Memory B cell (primary cell): ENCODE measurements around the gene SREK1IP1.
A peak's percentile ranks its signal among the peaks of the same experiment; 100 is the strongest.
"Not testable (repeated sequence)": the region's sequence is repeated elsewhere in the genome, so short reads cannot be mapped to it uniquely, and the experiment has no call there.

ENCODE experiments used
- ATAC-seq: fragments of 150-1000 bp; cut with Tn5 transposase; 2 replicates; pipeline ENCODE4 v1.10.0; 2021; ENCODE audit warnings: low read depth, mild to moderate bottlenecking, moderate library complexity
- DNase-seq, 2 donors: peaks; one replicate each; pipeline ENCODE4 v3.0.0; 2022; ENCODE audit warnings: low spot score in 2 of 2
- H3K27ac Mint-ChIP-seq: one replicate; pipeline ENCODE4 v1.8.0; 2022; ENCODE audit warnings: mild to moderate bottlenecking, moderate library complexity, mixed read lengths
- H3K27me3 Mint-ChIP-seq: one replicate; pipeline ENCODE4 v1.8.0; 2022; ENCODE audit warnings: mixed read lengths
- H3K36me3 Mint-ChIP-seq: one replicate; pipeline ENCODE4 v1.8.0; 2022; ENCODE audit warnings: mild to moderate bottlenecking, mixed read lengths
- H3K4me1 Mint-ChIP-seq: one replicate; pipeline ENCODE4 v1.8.0; 2022; ENCODE audit warnings: mixed read lengths
- H3K4me3 Mint-ChIP-seq: one replicate; pipeline ENCODE4 v1.8.0; 2022; ENCODE audit warnings: mild to moderate bottlenecking, moderate library complexity, mixed read lengths
- H3K9me3 Mint-ChIP-seq: one replicate; pipeline ENCODE4 v1.8.0; 2022; ENCODE audit warnings: mixed read lengths

The SREK1IP1 gene

GRCh38 chr5:64744914-64745313 lies 23.6 kb downstream of the SREK1IP1 start:
- DNase-seq (no peak), ATAC-seq (no peak)
- H3K9me3 Mint-ChIP-seq, result no peaks in the 10 kb centered on the region
- H3K27ac Mint-ChIP-seq, result no peak overlapping the region
- H3K36me3 Mint-ChIP-seq, result peaks cover 15% of the 10 kb centered on the region
- H3K27me3 Mint-ChIP-seq, result no peaks in the 10 kb centered on the region
- H3K4me3 Mint-ChIP-seq, result no peak overlapping the region
- peaks cover 2% of the 10 kb centered on the region for H3K4me1 Mint-ChIP-seq

GRCh38 chr5:64742821-64743220 lies 25.7 kb downstream of the SREK1IP1 start:
- no peaks in the 10 kb centered on the region for H3K4me1 Mint-ChIP-seq
- no peaks in the 10 kb centered on the region for H3K9me3 Mint-ChIP-seq
- no peak overlapping the region for H3K4me3 Mint-ChIP-seq
- no peak overlapping the region for H3K27ac Mint-ChIP-seq
- H3K27me3 Mint-ChIP-seq, result no peaks in the 10 kb centered on the region
- ATAC-seq (no peak), DNase-seq (no peak)
- H3K36me3 Mint-ChIP-seq, result peaks cover 24% of the 10 kb centered on the region

GRCh38 chr5:64742411-64742810 lies 26.1 kb downstream of the SREK1IP1 start:
- Mint-ChIP-seq H3K27me3 (no peaks in the 10 kb centered on the region), H3K9me3 (no peaks in the 10 kb centered on the region), H3K36me3 (peaks cover 22% of the 10 kb centered on the region), H3K4me1 (no peaks in the 10 kb centered on the region), H3K27ac (no peak overlapping the region), H3K4me3 (no peak overlapping the region)
- no peak for ATAC-seq
- DNase-seq, result no peak

GRCh38 chr5:64727150-64727549 lies 41.3 kb downstream of the SREK1IP1 start:
- H3K27me3 Mint-ChIP-seq, result no peaks in the 10 kb centered on the region
- H3K4me1 Mint-ChIP-seq, result no peaks in the 10 kb centered on the region
- H3K36me3 Mint-ChIP-seq, result peaks cover 38% of the 10 kb centered on the region
- H3K27ac Mint-ChIP-seq, result no peak overlapping the region
- H3K9me3 Mint-ChIP-seq, result no peaks in the 10 kb centered on the region
- no peak overlapping the region for H3K4me3 Mint-ChIP-seq
- ATAC-seq, result no peak
- no peak for DNase-seq

- Mint-ChIP-seq H3K4me3 (no peak overlapping the region), H3K36me3 (peaks cover 14% of the 10 kb centered on the region), H3K4me1 (peaks cover 3% of the 10 kb centered on the region), H3K27me3 (no peaks in the 10 kb centered on the region), H3K9me3 (peaks cover 3% of the 10 kb centered on the region), H3K27ac (no peak overlapping the region)
- no peak for ATAC-seq
- no peak for DNase-seq
Observed at GRCh38 chr5:64722588-64722987, 45.9 kb downstream of the SREK1IP1 start.

- H3K27me3 Mint-ChIP-seq, H3K36me3 Mint-ChIP-seq, H3K27ac Mint-ChIP-seq, H3K4me3 Mint-ChIP-seq, DNase-seq, ATAC-seq, H3K9me3 Mint-ChIP-seq, H3K4me1 Mint-ChIP-seq: not testable (repeated sequence)
Observed at GRCh38 chr5:64714495-64714894, 54.0 kb downstream of the SREK1IP1 start.

- Mint-ChIP-seq H3K4me3 (no peak overlapping the region), H3K36me3 (no peaks in the 10 kb centered on the region), H3K27ac (no peak overlapping the region), H3K4me1 (no peaks in the 10 kb centered on the region), H3K27me3 (peaks cover 5% of the 10 kb centered on the region), H3K9me3 (no peaks in the 10 kb centered on the region)
- no peak for ATAC-seq
- no peak for DNase-seq
Observed at GRCh38 chr5:64707191-64707590, 61.3 kb downstream of the SREK1IP1 start.

GRCh38 chr5:64706074-64706473 lies 62.4 kb downstream of the SREK1IP1 start:
- H3K4me3 Mint-ChIP-seq, H3K36me3 Mint-ChIP-seq, ATAC-seq, DNase-seq, H3K27me3 Mint-ChIP-seq, H3K4me1 Mint-ChIP-seq, H3K9me3 Mint-ChIP-seq, H3K27ac Mint-ChIP-seq: not testable (repeated sequence)

- DNase-seq, result no peak
- no peaks in the 10 kb centered on the region for H3K4me1 Mint-ChIP-seq
- no peak overlapping the region for H3K4me3 Mint-ChIP-seq
Observed at GRCh38 chr5:64700765-64701164, 67.7 kb downstream of the SREK1IP1 start.

GRCh38 chr5:64696414-64696813 lies 72.1 kb downstream of the SREK1IP1 start:
- H3K9me3 Mint-ChIP-seq, result not testable (repeated sequence)

More at GRCh38 chr5:64700765-64701164, 67.7 kb downstream of the SREK1IP1 start:
- no peak for ATAC-seq
- Mint-ChIP-seq H3K27me3 (peaks cover 5% of the 10 kb centered on the region), H3K9me3 (peaks cover 9% of the 10 kb centered on the region), H3K27ac (no peak overlapping the region), H3K36me3 (no peaks in the 10 kb centered on the region)

GRCh38 chr5:64693636-64694035 lies 74.9 kb downstream of the SREK1IP1 start:
- DNase-seq (no peak), ATAC-seq (no peak)
- no peak overlapping the region for H3K27ac Mint-ChIP-seq
- H3K4me1 Mint-ChIP-seq, result peaks cover 4% of the 10 kb centered on the region
- H3K27me3 Mint-ChIP-seq, result peaks cover 9% of the 10 kb centered on the region
- no peaks in the 10 kb centered on the region for H3K36me3 Mint-ChIP-seq
- H3K9me3 Mint-ChIP-seq, result peaks cover 9% of the 10 kb centered on the region
- no peak overlapping the region for H3K4me3 Mint-ChIP-seq

More at GRCh38 chr5:64696414-64696813, 72.1 kb downstream of the SREK1IP1 start:
- not testable (repeated sequence) for H3K4me1 Mint-ChIP-seq, H3K36me3 Mint-ChIP-seq, ATAC-seq, H3K27me3 Mint-ChIP-seq, H3K4me3 Mint-ChIP-seq, H3K27ac Mint-ChIP-seq, DNase-seq

GRCh38 chr5:64691291-64691690 lies 77.2 kb downstream of the SREK1IP1 start:
- H3K27me3 Mint-ChIP-seq, result peaks cover 9% of the 10 kb centered on the region
- H3K36me3 Mint-ChIP-seq, result no peaks in the 10 kb centered on the region
- DNase-seq (no peak), ATAC-seq (no peak)
- peaks cover 4% of the 10 kb centered on the region for H3K4me1 Mint-ChIP-seq
- no peak overlapping the region for H3K27ac Mint-ChIP-seq
- no peak overlapping the region for H3K4me3 Mint-ChIP-seq
- H3K9me3 Mint-ChIP-seq, result no peaks in the 10 kb centered on the region

- H3K27ac Mint-ChIP-seq, result no peak within 1 kb of the TSS
- peaks cover 4% of the 10 kb centered on the region for H3K4me1 Mint-ChIP-seq
- ATAC-seq (no peak), DNase-seq (no peak)
- H3K36me3 Mint-ChIP-seq, result no peaks in the 10 kb centered on the region
- H3K4me3 Mint-ChIP-seq, result peak within 1 kb of the TSS; percentile 49
- H3K27me3 Mint-ChIP-seq, result peaks cover 9% of the 10 kb centered on the region
- no peaks in the 10 kb centered on the region for H3K9me3 Mint-ChIP-seq
Observed at GRCh38 chr5:64690417-64691151, 77.9 kb downstream of the SREK1IP1 start, which contains the start of gene SHISAL2B. Gene SHISAL2B, plus strand, starts transcription at chr5:64690503. Its CDS starts 121 bp downstream, at chr5:64690624.

GRCh38 chr5:64690104-64690416 lies 78.4 kb downstream of the SREK1IP1 start:
- no peak overlapping the region for H3K27ac Mint-ChIP-seq
- H3K9me3 Mint-ChIP-seq, result no peaks in the 10 kb centered on the region
- H3K4me3 Mint-ChIP-seq, result peak overlapping the region; percentile 49
- peaks cover 4% of the 10 kb centered on the region for H3K4me1 Mint-ChIP-seq
- no peak for ATAC-seq
- H3K27me3 Mint-ChIP-seq, result peaks cover 9% of the 10 kb centered on the region
- no peak for DNase-seq
- no peaks in the 10 kb centered on the region for H3K36me3 Mint-ChIP-seq

GRCh38 chr5:64688965-64689364 lies 79.5 kb downstream of the SREK1IP1 start:
- ATAC-seq (no peak), DNase-seq (no peak)
- peaks cover 4% of the 10 kb centered on the region for H3K4me1 Mint-ChIP-seq
- no peak overlapping the region for H3K27ac Mint-ChIP-seq
- no peaks in the 10 kb centered on the region for H3K9me3 Mint-ChIP-seq
- no peak overlapping the region for H3K4me3 Mint-ChIP-seq
- no peaks in the 10 kb centered on the region for H3K36me3 Mint-ChIP-seq
- H3K27me3 Mint-ChIP-seq, result peaks cover 11% of the 10 kb centered on the region
